Measurements from ENCODE around the gene ADARB2.

The ADARB2 gene

GRCh38 chr10:1327759-1328158, 409.6 kb downstream of the ADARB2 start:
- no peak for TF ChIP-seq SIN3A (IDR thresholded peaks at IDR 0.05; ENCODE audit: borderline replicate concordance, insufficient read depth, low read length)
- no peak for TF ChIP-seq REST (IDR thresholded peaks at IDR 0.05; ENCODE audit: insufficient read depth in 1 of 2, low read depth in 2 of 2, low read length in 2 of 2)
- no peak for TF ChIP-seq POLR2AphosphoS5 (IDR thresholded peaks at IDR 0.05; ENCODE audit: low read depth, low read length)
- TF ChIP-seq TAF1 (IDR thresholded peaks at IDR 0.05; ENCODE audit: borderline replicate concordance, insufficient read depth, low read length) = no peak
- no peak for TF ChIP-seq FOXP2 (optimal IDR thresholded peaks at IDR 0.05; ENCODE audit: borderline replicate concordance, extremely low read depth, extremely low read length, insufficient read depth)

GRCh38 chr10:1324903-1325302, 412.4 kb downstream of the ADARB2 start:
- TF ChIP-seq POLR2AphosphoS5 (IDR thresholded peaks at IDR 0.05; ENCODE audit: low read depth, low read length) (no peak), FOXP2 (optimal IDR thresholded peaks at IDR 0.05; ENCODE audit: borderline replicate concordance, extremely low read depth, extremely low read length, insufficient read depth) (no peak), SIN3A (IDR thresholded peaks at IDR 0.05; ENCODE audit: borderline replicate concordance, insufficient read depth, low read length) (no peak), TAF1 (IDR thresholded peaks at IDR 0.05; ENCODE audit: borderline replicate concordance, insufficient read depth, low read length) (no peak), REST (IDR thresholded peaks at IDR 0.05; ENCODE audit: insufficient read depth in 1 of 2, low read depth in 2 of 2, low read length in 2 of 2) (no peak)

GRCh38 chr10:1323951-1324350, 413.4 kb downstream of the ADARB2 start:
- TF ChIP-seq TAF1 (IDR thresholded peaks at IDR 0.05; ENCODE audit: borderline replicate concordance, insufficient read depth, low read length) (no peak), POLR2AphosphoS5 (IDR thresholded peaks at IDR 0.05; ENCODE audit: low read depth, low read length) (no peak), FOXP2 (optimal IDR thresholded peaks at IDR 0.05; ENCODE audit: borderline replicate concordance, extremely low read depth, extremely low read length, insufficient read depth) (no peak), REST (IDR thresholded peaks at IDR 0.05; ENCODE audit: insufficient read depth in 1 of 2, low read depth in 2 of 2, low read length in 2 of 2) (no peak), SIN3A (IDR thresholded peaks at IDR 0.05; ENCODE audit: borderline replicate concordance, insufficient read depth, low read length) (no peak)

GRCh38 chr10:1320739-1321320, 416.5 kb downstream of the ADARB2 start:
- TF ChIP-seq SIN3A (IDR thresholded peaks at IDR 0.05; ENCODE audit: borderline replicate concordance, insufficient read depth, low read length) = no peak
- no peak for TF ChIP-seq POLR2AphosphoS5 (IDR thresholded peaks at IDR 0.05; ENCODE audit: low read depth, low read length)
- TF ChIP-seq REST (IDR thresholded peaks at IDR 0.05; ENCODE audit: insufficient read depth in 1 of 2, low read depth in 2 of 2, low read length in 2 of 2) = no peak
- no peak for TF ChIP-seq FOXP2 (optimal IDR thresholded peaks at IDR 0.05; ENCODE audit: borderline replicate concordance, extremely low read depth, extremely low read length, insufficient read depth)
- TF ChIP-seq TAF1 (IDR thresholded peaks at IDR 0.05; ENCODE audit: borderline replicate concordance, insufficient read depth, low read length) = no peak

- no peak for TF ChIP-seq SIN3A (IDR thresholded peaks at IDR 0.05; ENCODE audit: borderline replicate concordance, insufficient read depth, low read length)
- no peak for TF ChIP-seq FOXP2 (optimal IDR thresholded peaks at IDR 0.05; ENCODE audit: borderline replicate concordance, extremely low read depth, extremely low read length, insufficient read depth)
- TF ChIP-seq TAF1 (IDR thresholded peaks at IDR 0.05; ENCODE audit: borderline replicate concordance, insufficient read depth, low read length) = no peak
- TF ChIP-seq POLR2AphosphoS5 (IDR thresholded peaks at IDR 0.05; ENCODE audit: low read depth, low read length) = no peak
- TF ChIP-seq REST (IDR thresholded peaks at IDR 0.05; ENCODE audit: insufficient read depth in 1 of 2, low read depth in 2 of 2, low read length in 2 of 2) = no peak
These were observed 420.5 kb downstream of the ADARB2 start for GRCh38 chr10:1316809-1317143.
